GM18505 (cell line): ENCODE results near the gene EVL.
"Not testable (repeated sequence)": the region's sequence is repeated elsewhere in the genome, so short reads cannot be mapped to it uniquely, and the experiment has no call there.

Experiments
- ATAC-seq: cut with Tn5 transposase; IDR thresholded peaks from one replicate; pipeline ENCODE4 v1.9.1; 2021; ENCODE audit not compliant: unreplicated experiment
- POLR2A ChIP-seq: IDR thresholded peaks from 4 replicates; pipeline ENCODE4 v1.6.1; 2011; ENCODE audit warnings: borderline replicate concordance; ENCODE audit not compliant: insufficient read depth, insufficient read length; ENCODE audit errors: extremely low read depth

EVL gene

DNA sequence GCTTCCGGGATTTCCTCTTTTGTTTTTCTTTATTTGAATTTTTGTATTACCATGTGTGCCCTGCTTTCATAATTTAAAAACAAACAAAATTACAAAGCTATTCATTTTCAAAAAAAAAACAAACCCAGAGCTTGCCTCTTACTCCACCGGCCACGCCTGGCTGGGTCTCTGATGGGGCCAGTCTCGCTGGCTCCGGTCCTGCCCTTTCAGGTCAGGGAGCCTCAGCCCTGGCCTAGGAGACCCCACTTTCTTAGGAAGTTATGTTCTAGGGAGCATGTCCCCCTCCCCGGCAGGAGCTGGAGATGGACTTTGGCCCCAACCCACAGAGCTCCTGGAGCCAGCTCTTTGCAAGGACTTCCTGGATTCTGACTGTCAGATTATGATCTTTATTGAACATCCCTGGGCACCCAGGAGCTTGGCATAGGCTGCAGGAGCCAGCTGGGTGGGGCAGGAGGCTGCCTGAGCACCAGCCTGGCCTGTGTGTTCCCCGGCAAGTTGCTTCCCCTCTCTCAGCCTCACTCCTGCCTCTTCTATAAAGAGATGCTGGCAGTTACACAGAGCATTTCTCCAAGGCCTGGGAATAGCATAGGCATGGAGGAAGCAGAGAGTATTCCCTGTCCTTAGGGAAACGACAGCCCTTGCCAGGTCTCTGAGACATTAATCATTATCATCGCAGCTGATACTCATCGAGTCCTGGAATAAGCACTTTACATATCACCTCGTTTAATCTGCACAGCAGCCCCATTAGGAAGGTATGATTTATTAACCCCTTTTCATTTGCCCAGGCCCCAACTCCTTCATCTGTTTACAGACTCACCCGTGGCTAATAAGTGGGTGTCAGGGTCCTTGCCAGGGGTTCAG lies 90.8 kb downstream of the EVL start:
- TF ChIP-seq POLR2A, result no peak
- ATAC-seq, result no peak

DNA sequence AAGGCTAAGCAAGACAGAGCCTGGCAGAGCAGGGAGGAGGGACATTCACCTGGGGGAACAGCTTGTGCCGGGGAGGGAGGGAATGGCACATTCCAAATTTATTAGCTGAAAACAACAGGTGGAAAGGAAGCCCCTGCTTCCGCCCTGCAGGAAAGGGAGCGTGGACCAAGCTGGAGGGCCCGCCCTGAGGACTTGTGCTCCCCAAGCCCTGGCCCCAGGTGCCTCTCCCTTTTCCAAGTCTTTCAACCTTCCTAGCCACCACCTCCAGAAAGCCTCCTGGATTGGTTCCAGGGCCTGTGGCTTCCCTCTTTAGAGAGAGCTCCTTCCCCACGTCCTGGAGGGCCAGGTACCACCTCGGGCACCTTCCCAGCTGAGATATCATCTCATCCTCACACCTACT lies 91.6 kb downstream of the EVL start:
- no peak for TF ChIP-seq POLR2A
- ATAC-seq, result no peak

DNA sequence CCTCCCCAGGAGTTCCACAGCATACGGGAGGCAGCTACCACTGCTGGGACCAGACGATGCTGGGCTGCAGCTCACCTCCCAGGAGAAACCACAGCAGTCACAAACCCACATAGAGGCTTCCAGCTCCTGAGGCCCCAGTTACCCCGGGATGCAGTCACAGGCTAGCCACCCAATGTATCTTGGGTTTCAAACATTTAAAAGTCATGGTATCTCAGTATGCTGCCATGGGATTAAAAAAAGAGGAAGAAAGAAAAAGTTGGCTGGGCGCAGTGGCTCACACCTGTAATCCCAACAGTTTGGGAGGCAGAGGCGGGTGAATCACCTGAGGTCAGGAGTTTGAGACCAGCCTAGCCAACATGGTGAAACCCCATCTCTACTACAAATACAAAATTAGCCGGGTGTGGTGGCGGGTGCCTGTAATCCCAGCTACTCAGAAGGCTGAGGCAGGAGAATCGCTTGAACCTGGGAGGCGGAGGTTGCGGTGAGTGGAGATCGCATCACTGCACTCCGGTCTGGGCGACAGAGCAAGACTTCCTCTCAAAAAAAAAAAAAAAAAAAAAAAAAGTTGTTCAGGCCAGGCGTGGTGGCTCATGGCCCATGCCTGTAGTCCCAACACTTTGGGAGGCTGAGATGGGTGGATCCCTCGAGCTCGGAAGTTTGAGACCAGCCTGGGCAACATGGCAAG lies 92.5 kb downstream of the EVL start:
- not testable (repeated sequence) for ATAC-seq

DNA sequence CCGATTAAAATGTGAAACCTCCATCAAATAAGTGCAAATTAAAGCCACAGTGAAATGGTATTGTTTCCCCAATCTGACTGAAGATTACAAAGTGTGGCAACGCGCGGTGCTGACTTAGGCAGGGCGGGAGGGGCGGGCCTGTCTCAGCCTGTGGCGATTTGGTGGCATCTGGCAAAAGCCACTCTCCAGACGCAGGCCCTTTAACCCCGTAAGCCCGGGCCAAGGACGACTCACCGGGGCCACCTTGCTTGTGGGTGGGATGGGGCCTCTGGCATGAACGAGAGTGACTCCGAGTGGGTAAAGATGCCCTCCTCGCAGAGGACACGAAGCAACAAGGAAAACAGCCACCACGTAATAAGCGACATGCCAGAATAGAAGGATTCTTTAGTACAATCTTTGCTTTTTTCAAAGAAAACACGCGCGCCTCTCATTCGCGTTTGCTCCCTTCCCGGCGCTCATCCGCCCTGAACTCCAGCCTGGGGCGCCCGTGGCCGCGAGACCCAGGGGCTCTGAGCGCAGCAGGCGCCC lies 93.4 kb downstream of the EVL start:
- ATAC-seq, result no peak
- no peak for TF ChIP-seq POLR2A

DNA sequence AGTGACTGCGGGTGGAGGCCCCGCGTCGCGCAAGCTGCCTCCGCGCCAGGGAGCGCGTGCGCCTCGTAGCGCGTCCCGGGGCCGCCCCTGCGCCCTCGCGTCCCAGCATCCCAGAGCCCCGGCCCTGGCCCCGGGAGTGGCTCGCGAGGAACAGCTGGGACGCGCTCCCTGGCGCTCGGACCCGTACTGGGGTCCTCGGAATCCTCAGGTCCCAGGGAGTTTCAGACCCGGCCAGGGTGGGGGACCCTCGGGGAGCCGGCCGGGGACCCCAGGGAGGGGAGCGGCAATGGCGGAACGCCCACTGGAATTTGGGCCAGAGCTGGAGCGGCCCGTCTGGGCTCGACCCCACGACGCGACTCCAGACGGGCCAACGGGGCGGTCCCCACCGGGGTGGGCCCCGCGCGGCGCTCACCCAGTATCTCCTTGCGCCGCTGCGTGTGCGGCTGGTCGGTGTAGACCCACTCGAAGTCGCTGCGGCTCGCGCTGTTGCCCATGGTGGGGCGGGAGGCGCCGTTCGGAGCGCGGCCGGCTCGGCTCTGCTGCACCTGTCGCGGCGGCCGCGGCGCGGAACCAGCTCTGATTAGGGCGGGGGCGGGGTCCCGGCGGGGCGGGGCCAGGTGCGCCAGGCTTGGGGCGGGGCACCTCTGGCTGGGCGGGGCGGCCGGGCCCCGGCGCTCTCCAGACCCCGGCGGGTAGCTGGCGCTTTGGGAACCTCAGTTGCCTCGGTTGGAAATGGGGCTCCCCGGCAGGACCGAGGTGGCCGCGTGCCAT lies 94.1 kb downstream of the EVL start, which contains the start of gene DEGS2:
Gene DEGS2, minus strand, starts transcription at position 552 of the 771 bp plus-strand sequence. Its CDS starts 58 bp downstream, at position 494.
- peak; percentile 61 for ATAC-seq
- TF ChIP-seq POLR2A, result no peak

DNA sequence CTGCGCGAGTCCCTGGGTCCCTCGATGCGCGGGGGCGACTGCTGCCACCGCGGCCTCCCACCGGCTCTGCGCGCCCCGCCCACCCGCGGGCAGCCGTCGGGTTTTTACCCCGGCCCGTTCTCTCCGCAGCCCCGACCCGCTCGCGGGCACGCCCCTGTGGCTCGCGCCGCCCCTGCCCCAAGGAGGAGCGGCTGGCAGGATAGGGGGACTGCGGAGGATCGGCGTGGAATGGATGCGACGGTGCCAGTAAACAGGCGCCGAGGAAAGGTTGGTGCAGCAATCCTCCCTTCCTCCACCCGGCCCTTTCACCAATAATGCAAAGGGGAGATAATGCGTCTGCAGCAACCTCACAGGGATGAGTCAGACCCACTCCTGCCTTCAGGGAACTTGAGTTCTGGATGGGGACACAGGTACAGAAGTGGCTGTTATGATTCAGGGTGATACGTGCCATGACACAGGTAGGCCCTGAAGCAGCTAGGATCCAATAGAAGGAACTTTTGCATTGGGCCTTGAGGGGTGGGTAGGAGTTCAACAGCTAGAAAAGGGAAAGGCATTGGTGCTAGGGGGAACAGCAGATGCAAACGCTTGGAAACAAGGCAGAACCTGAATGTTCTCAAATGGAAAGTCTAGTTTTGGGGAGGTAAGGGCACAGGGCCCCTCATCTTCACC lies 94.8 kb downstream of the EVL start:
- peak; percentile 10 for ATAC-seq

DNA sequence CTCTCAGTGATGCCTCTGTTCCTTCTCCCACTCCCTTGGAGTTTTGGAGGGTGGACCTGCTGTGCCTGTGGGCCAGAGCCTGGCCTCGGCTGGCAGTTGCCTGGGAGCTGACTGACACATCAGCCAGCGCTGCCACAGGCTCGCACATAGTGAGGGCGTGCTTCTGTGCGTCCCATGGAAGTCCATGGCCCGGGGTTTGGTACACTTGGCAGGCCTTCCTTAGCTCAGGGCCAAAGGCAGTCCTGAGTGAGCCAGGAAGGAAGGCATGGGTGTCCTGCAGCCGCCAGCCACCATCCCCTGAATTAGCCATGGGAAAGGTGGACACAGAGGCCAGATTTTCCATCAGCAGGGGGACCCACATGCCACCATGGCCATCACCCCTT lies 95.3 kb downstream of the EVL start:
- no peak for TF ChIP-seq POLR2A
- no peak for ATAC-seq

More for the DNA sequence above, 94.8 kb downstream of the EVL start:
- no peak for TF ChIP-seq POLR2A

DNA sequence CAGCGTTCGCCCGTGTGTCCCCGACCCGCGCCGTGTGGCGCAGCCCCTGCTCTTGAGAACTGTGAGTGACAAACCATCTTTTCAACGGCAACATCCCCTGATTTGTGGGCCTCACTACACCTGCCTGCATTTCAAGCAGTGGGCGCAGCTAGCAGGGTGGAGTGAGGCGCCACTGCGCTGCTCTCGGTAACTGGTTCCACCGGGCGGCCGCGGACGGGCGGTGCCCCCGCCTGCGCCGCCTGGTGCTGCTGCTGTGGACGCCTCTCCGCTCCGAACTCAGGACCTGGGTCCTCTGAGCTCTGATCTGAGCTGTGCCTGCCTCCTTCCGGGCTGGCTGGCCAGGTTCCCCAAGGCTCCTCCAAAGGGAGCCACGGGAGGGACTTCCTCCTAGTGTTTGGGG lies 100.2 kb downstream of the EVL start:
- TF ChIP-seq POLR2A, result no peak
- ATAC-seq, result no peak

DNA sequence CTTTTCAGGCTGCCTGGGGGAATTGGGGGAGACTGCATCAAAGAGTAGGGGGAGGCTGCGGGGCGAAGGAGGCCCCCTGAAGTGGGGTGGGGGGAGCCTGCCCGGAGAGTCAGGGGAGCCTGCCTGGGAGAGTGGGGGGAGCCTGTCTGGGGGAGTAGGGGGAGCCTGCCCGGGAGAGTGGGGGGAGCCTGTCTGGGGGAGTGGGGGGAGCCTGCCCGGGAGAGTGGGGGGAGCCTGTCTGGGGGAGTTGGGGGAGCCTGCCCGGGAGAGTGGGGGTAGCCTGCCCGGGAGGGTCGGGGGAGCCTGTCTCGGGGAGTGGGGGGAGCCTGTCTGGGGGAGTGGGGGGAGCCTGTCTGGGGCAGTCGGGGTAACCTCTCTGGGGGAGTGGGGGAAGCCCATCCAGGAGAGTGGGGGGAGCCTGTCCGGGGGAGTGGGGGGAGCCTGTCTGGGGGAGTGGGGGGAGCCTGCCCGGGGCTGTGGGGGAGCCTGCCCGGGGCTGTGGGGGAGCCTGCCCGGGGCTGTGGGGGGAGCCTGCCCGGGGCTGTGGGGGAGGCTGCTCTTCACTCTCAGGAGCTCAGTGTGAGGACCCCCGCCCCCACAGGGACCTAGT lies 100.7 kb downstream of the EVL start:
- TF ChIP-seq POLR2A, result no peak
- no peak for ATAC-seq

DNA sequence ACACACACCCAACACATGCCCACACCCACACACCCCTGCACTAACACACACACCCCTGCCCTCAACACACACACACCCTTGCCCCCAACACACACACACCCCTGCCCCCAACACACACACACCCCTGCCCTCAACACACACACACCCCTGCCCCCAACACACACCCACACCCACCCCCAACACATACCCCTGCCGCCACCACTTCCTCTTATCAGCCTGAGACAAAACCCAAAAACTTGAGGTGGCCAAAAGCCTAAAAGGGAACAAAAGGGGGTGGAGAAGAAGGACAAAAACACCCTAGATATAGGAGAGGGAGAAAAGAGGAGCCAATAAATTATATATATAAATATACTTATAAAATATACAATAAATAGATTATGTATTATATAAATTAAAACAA lies 103.3 kb downstream of the EVL start:
- no peak for TF ChIP-seq POLR2A
- ATAC-seq, result no peak

DNA sequence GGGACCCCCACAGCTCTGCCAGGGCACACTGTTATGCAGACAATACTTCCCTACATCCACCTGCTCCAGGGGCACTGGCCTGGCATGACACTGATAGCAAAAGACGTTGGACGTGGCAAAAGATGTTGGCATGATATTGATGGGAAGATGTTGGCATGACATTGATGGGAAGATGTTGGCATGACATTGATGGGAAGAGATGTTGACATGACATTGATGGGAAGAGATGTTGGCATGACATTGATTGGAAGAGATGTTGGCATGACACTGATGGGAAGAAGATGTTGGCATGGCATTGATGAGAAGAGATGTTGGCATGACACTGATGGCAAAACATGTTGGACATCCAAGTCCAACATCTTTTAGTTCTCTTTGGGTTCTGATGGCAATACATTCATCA lies 105.7 kb downstream of the EVL start:
- ATAC-seq, result no peak
- no peak for TF ChIP-seq POLR2A

DNA sequence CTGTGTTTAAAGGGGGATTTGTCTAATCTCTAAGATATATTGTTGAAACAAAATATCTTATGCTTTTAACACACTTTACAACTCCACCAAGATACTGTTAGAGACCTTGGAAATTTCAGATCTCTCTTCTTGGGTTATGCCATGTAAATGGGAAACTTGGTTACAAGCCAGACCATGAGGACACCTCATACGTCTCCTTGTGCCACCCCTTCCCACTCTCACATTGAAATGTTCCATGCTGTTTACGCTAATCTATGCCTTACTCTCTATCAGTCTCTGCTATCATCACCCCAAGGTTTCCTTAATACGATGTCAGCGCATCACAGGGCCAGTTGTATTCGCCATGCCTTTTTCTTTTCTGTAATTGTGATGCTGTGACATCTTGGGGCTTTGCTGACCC lies 107.6 kb downstream of the EVL start:
- no peak for TF ChIP-seq POLR2A
- no peak for ATAC-seq
